ENCODE measurements around the gene CCDC142.

DNA sequence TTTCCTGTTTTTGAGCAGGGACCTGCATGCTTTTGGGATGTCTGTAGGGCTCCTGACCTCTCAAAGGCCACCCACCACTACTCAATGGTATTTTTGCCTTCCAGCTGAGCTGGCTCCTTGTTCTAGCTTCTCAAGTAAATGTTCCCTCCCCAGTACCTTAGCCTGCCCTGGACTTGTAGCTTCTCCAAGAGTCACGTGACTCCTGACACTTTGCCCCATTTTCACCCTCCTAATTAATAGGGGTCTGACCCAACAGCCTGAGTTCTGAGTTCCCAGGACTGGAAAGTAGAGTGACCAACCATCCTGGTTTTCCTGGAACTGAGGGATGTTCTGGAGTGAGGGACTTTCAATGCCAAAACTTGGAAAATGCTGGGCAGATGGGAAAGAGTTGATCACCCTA, 12.6 kb upstream of the CCDC142 start:
- TF ChIP-seq, protein P1, sequence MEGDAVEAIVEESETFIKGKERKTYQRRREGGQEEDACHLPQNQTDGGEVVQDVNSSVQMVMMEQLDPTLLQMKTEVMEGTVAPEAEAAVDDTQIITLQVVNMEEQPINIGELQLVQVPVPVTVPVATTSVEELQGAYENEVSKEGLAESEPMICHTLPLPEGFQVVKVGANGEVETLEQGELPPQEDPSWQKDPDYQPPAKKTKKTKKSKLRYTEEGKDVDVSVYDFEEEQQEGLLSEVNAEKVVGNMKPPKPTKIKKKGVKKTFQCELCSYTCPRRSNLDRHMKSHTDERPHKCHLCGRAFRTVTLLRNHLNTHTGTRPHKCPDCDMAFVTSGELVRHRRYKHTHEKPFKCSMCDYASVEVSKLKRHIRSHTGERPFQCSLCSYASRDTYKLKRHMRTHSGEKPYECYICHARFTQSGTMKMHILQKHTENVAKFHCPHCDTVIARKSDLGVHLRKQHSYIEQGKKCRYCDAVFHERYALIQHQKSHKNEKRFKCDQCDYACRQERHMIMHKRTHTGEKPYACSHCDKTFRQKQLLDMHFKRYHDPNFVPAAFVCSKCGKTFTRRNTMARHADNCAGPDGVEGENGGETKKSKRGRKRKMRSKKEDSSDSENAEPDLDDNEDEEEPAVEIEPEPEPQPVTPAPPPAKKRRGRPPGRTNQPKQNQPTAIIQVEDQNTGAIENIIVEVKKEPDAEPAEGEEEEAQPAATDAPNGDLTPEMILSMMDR (IDR thresholded peaks at IDR 0.05) = no peak
- TF ChIP-seq POLR2A (IDR thresholded peaks at IDR 0.05) = no peak
- TF ChIP-seq POLR2AphosphoS5 (IDR thresholded peaks at IDR 0.05) = no peak
